Progenitor cell of endocrine pancreas (in vitro differentiated cells): ENCODE results near the gene LRRC56. TPM values are rescaled to one million over a fixed set of nuclear protein-coding genes. Genes with fewer than 3 reads are reported as not detected.

Experiments used
- DNase-seq: peaks from one replicate; pipeline ENCODE4 v3.0.0; 2021; ENCODE audit warnings: low spot score; ENCODE audit not compliant: unreplicated experiment
- H3K27ac Mint-ChIP-seq: 2 replicates; pipeline ENCODE4 v1.8.0; 2021; ENCODE audit warnings: mild to moderate bottlenecking, moderate library complexity, mixed read lengths
- H3K27me3 Mint-ChIP-seq: 2 replicates; pipeline ENCODE4 v1.8.0; 2021; ENCODE audit warnings: mixed read lengths
- H3K36me3 Mint-ChIP-seq: 2 replicates; pipeline ENCODE4 v1.8.0; 2022; ENCODE audit warnings: mixed read lengths; ENCODE audit not compliant: insufficient read depth
- H3K4me1 Mint-ChIP-seq: 2 replicates; pipeline ENCODE4 v1.8.0; 2021; ENCODE audit warnings: low read depth, mixed read lengths
- H3K4me3 Mint-ChIP-seq: 2 replicates; pipeline ENCODE4 v1.8.0; 2021; ENCODE audit warnings: low read depth, mild to moderate bottlenecking, moderate library complexity, mixed read lengths
- H3K9me3 Mint-ChIP-seq: 2 replicates; pipeline ENCODE4 v1.8.0; 2021; ENCODE audit warnings: low read depth, mixed read lengths
- total RNA-seq: library from RNA; stranded (reverse); gene quantifications from 2 replicates; pipeline ENCODE4 v1.2.1, GENCODE V29; 2021
- TF ChIP-seq, protein P1 (sequence below): fragments of 200-600 bp; sonication (generic); IDR thresholded peaks from one replicate; pipeline ENCODE4 v1.5.0; 2021; ENCODE audit warnings: antibody characterized with exemption, mild to moderate bottlenecking; ENCODE audit not compliant: unreplicated experiment

The LRRC56 gene
- total RNA-seq, 1 donor from 2014 or later, result 5.4 TPM

DNA sequence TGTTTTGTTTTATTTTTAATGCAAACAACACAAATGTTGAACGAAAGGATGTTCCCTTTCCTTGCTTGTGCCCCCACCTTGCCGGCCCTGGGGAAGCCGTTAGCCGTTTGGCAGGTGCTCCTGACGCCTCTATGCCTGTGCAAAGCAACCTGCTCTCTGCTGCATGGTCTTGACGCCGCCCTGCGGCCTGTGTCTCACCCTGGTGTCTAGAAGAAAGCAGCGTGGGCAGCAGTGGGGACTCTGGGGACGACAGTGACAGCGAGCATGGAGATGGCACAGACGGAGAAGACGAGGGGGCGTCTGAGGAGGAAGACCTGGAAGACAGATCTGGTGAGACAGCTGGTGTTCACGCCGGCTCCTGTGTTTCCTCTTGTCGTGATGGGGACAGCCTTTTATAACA lies 44.4 kb downstream of the LRRC56 start:
- Mint-ChIP-seq H3K36me3 (peaks cover 8% of the 10 kb centered on the region), H3K4me1 (peaks cover 30% of the 10 kb centered on the region), H3K9me3 (no peaks in the 10 kb centered on the region), H3K4me3 (no peak overlapping the region), H3K27me3 (no peaks in the 10 kb centered on the region), H3K27ac (peak overlapping the region; percentile 52)
- DNase-seq, result no peak
- TF ChIP-seq, protein P1, sequence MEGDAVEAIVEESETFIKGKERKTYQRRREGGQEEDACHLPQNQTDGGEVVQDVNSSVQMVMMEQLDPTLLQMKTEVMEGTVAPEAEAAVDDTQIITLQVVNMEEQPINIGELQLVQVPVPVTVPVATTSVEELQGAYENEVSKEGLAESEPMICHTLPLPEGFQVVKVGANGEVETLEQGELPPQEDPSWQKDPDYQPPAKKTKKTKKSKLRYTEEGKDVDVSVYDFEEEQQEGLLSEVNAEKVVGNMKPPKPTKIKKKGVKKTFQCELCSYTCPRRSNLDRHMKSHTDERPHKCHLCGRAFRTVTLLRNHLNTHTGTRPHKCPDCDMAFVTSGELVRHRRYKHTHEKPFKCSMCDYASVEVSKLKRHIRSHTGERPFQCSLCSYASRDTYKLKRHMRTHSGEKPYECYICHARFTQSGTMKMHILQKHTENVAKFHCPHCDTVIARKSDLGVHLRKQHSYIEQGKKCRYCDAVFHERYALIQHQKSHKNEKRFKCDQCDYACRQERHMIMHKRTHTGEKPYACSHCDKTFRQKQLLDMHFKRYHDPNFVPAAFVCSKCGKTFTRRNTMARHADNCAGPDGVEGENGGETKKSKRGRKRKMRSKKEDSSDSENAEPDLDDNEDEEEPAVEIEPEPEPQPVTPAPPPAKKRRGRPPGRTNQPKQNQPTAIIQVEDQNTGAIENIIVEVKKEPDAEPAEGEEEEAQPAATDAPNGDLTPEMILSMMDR, result no peak

DNA sequence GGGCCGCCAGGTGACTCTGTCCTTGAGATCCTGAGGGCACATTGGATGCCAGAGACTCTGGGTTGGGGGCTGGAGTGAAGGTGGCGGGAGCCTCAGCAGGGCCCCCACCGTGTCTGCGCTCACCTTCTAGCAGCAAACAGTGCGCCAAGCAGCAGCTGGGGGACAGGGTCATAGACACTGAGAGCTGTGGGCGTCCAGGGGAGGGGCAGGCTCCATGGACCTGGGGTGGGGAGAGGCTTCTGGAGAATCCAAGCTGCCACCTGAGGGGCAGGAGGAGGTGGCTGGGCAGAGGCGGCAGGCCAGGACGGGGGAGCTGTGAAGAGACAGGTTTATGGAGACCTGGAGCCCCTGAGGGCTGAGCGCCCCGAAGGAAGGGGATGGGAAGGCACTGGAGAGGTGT lies 47.0 kb downstream of the LRRC56 start:
- no peak for DNase-seq
- Mint-ChIP-seq H3K9me3 (no peaks in the 10 kb centered on the region), H3K4me1 (peaks cover 11% of the 10 kb centered on the region), H3K27me3 (no peaks in the 10 kb centered on the region), H3K36me3 (peaks cover 13% of the 10 kb centered on the region), H3K4me3 (no peak overlapping the region), H3K27ac (no peak overlapping the region)
- TF ChIP-seq, protein P1, result no peak

DNA sequence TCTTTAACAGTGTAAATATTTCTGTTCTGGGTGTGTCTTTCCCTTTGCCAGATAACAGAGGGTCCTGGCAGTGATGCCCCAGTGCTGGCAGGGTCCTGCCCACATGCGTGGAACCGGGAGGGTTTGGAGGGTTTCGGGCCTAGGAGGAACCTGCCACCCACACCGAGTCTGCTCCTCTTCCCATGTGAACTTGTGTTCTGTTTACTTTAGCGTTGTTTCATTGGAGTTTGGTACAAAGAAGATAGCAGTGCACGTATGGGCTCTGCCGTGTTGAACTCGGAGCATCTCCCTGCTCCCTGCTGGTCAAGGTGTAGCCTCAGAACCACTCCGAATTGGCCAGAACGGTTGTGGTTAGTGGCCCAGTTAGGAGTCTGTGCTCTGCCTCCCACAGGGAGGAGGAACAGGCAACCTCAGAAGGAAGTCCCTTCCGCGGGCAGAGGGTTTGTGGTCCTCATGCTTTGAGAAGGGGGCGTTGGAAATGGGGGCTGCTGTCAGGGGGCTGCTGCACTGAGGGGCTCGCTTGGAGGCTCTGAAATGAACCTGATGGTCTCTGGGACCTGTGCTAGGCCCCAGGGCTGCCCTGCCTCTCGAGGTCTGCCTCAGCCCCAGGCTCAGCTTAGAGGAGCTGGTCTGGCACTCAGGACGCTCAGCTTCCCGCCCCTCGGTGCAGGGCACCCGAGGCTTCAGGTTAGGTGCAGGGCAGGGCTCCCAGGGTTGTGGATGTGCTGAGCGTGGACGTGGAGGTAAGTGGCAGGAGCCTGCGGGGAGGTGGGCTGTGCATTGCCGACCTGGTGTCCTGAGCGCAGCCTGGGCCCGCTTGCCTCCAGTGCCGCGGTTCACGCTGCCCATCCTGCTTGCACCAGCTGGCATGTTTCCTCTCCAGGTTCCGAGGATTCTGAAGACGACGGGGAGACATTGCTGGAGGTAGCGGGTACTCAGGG lies 49.3 kb downstream of the LRRC56 start:
- H3K4me3 Mint-ChIP-seq, result no peak overlapping the region
- no peak overlapping the region for H3K27ac Mint-ChIP-seq
- peaks cover 20% of the 10 kb centered on the region for H3K36me3 Mint-ChIP-seq
- H3K27me3 Mint-ChIP-seq, result no peaks in the 10 kb centered on the region
- H3K4me1 Mint-ChIP-seq, result no peaks in the 10 kb centered on the region
- no peaks in the 10 kb centered on the region for H3K9me3 Mint-ChIP-seq
- no peak for DNase-seq
- TF ChIP-seq, protein P1, result no peak

DNA sequence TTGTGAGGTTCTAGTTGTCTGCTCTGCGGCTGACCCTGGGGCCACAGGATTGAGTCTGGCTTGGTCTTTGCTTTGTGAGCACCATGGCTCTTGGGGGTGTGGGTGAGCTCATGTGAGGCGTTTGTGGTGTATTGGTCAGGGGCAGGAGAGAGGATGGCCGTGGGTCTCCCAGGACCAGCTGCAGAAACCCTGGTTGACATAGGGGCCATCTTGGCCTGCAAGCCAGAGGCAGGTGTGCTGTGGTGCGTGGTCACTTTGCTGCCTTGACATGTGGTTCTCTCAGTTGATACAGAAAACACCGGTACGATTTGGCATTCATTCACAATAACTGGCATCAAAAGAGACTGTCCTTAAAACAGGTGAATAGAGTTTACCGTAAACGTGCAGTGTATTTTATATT lies 50.2 kb downstream of the LRRC56 start:
- no peak for DNase-seq
- Mint-ChIP-seq H3K4me3 (no peak overlapping the region), H3K27ac (peak overlapping the region; percentile 62), H3K27me3 (no peaks in the 10 kb centered on the region), H3K4me1 (no peaks in the 10 kb centered on the region), H3K9me3 (no peaks in the 10 kb centered on the region), H3K36me3 (peaks cover 21% of the 10 kb centered on the region)
- TF ChIP-seq, protein P1, result no peak

DNA sequence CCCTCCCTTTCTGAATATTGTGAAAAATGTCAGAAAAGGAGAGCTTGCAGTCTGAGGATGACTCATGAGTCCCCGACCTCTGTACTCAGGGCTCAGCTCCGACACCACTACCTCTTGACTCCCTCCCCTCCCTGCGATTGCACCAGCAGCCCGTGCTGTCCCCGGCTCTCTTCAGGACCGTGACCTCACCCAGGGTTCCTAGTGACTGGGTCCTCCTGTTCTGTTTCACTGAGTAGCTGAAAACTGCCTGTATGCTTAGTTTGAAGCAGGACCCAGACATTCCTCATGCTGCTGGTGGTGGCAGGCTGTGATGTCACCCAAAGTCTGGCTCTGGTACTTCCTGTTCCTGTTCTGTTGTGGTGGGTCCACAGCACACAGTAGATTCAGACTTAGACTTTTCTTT lies 50.7 kb downstream of the LRRC56 start:
- no peak overlapping the region for H3K27ac Mint-ChIP-seq

More for the DNA sequence above, 50.7 kb downstream of the LRRC56 start:
- TF ChIP-seq, protein P1, result no peak
- Mint-ChIP-seq H3K4me3 (no peak overlapping the region), H3K9me3 (no peaks in the 10 kb centered on the region), H3K36me3 (peaks cover 21% of the 10 kb centered on the region), H3K4me1 (no peaks in the 10 kb centered on the region), H3K27me3 (no peaks in the 10 kb centered on the region)
- DNase-seq, result no peak
